ENCODE data around the gene TMEM242.

GRCh38 chr6:157293780-157294179 is 29.5 kb downstream of the TMEM242 start:
- TF ChIP-seq SRF (IDR thresholded peaks at IDR 0.05; ENCODE audit: low read depth in 2 of 2, low read length in 2 of 2) = no peak
- TF ChIP-seq KLF5 (IDR thresholded peaks at IDR 0.05; ENCODE audit: partially characterized antibody) = no peak
- TF ChIP-seq ATF7 (IDR thresholded peaks at IDR 0.05; ENCODE audit: low read depth) = no peak
- TF ChIP-seq USF1 (IDR thresholded peaks at IDR 0.05; ENCODE audit: borderline replicate concordance, extremely low read length, insufficient read depth, low read depth, low read length) = no peak
- TF ChIP-seq, protein P1, sequence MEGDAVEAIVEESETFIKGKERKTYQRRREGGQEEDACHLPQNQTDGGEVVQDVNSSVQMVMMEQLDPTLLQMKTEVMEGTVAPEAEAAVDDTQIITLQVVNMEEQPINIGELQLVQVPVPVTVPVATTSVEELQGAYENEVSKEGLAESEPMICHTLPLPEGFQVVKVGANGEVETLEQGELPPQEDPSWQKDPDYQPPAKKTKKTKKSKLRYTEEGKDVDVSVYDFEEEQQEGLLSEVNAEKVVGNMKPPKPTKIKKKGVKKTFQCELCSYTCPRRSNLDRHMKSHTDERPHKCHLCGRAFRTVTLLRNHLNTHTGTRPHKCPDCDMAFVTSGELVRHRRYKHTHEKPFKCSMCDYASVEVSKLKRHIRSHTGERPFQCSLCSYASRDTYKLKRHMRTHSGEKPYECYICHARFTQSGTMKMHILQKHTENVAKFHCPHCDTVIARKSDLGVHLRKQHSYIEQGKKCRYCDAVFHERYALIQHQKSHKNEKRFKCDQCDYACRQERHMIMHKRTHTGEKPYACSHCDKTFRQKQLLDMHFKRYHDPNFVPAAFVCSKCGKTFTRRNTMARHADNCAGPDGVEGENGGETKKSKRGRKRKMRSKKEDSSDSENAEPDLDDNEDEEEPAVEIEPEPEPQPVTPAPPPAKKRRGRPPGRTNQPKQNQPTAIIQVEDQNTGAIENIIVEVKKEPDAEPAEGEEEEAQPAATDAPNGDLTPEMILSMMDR (IDR thresholded peaks at IDR 0.05 in 2 of 3, conservative IDR thresholded peaks at IDR 0.05 in 1 of 3; ENCODE audit: control insufficient read depth in 2 of 3, extremely low read depth in 1 of 3, insufficient read depth in 1 of 3, low read depth in 3 of 3, low read length in 3 of 3) = no peak
- TF ChIP-seq ZNF274 (IDR thresholded peaks at IDR 0.05; ENCODE audit: insufficient read depth, insufficient read length) = no peak
- TF ChIP-seq NFIC (IDR thresholded peaks at IDR 0.05; ENCODE audit: low read depth, low read length) = no peak
- TF ChIP-seq DPF2 (IDR thresholded peaks at IDR 0.05) = no peak
- no peak for TF ChIP-seq HCFC1 (IDR thresholded peaks at IDR 0.05; ENCODE audit: low read length)
- TF ChIP-seq POLR2AphosphoS5 (IDR thresholded peaks at IDR 0.05; ENCODE audit: low read length) = no peak
